Keratinocyte (primary cell): ENCODE data around the gene ITPR2. TPM values are rescaled to one million over a fixed set of nuclear protein-coding genes. Genes with fewer than 3 reads are reported as not detected.

Experiments
- DNase-seq: peaks from one replicate; pipeline ENCODE4 v3.0.0-alpha.2; 2011; ENCODE audit warnings: low read depth, missing footprints, low spot score
- FAIRE-seq: peaks from 2 replicates; lab custom pipeline; 2011; peaks lifted over from hg19 to GRCh38; lab: Jason Lieb, UNC
- H2AFZ ChIP-seq: 2 replicates; pipeline ENCODE4 v1.6.0; 2012; ENCODE audit warnings: low read length, control low read depth, inconsistent platforms; ENCODE audit not compliant: control insufficient read depth
- H3K27ac ChIP-seq: 2 replicates; pipeline ENCODE4 v1.5.1; 2011; ENCODE audit warnings: low read length; ENCODE audit not compliant: control insufficient read depth, insufficient read depth
- H3K27me3 ChIP-seq: 3 replicates; pipeline ENCODE4 v1.6.0; 2011; ENCODE audit warnings: low read length; ENCODE audit not compliant: control insufficient read depth, insufficient read depth; ENCODE audit errors: extremely low read depth
- H3K36me3 ChIP-seq, 2 experiments: 2 replicates in 1 of 2; 3 replicates in 1 of 2; pipeline ENCODE4 v1.5.1; 2011; ENCODE audit warnings: low read length in 2 of 2, mild to moderate bottlenecking in 1 of 2; ENCODE audit not compliant: control insufficient read depth in 2 of 2, insufficient read depth in 2 of 2; ENCODE audit errors: extremely low read depth in 1 of 2
- H3K4me1 ChIP-seq: 3 replicates; pipeline ENCODE4 v1.5.1; 2011; ENCODE audit warnings: low read length; ENCODE audit not compliant: control insufficient read depth, insufficient read depth; ENCODE audit errors: extremely low read depth
- H3K4me2 ChIP-seq: 3 replicates; pipeline ENCODE4 v1.6.0; 2011; ENCODE audit warnings: low read depth, low read length; ENCODE audit not compliant: control insufficient read depth, insufficient read depth; ENCODE audit errors: extremely low read depth
- H3K4me3 ChIP-seq, 3 experiments: fragments of 200-600 bp in 1 of 3; sonication (generic) in 1 of 3; 2 replicates in 2 of 3; 3 replicates in 1 of 3; pipeline ENCODE4 v1.5.1; 2011 to 2016; ENCODE audit warnings: low read length in 3 of 3, mild to moderate bottlenecking in 3 of 3, control low read depth in 2 of 3, inconsistent platforms in 1 of 3, low read depth in 1 of 3, mixed read lengths in 1 of 3, mixed run types in 1 of 3, moderate library complexity in 1 of 3; ENCODE audit not compliant: control insufficient read depth in 2 of 3, insufficient read depth in 2 of 3; ENCODE audit errors: extremely low read depth in 1 of 3
- H3K79me2 ChIP-seq: 2 replicates; pipeline ENCODE4 v1.6.0; 2012; ENCODE audit warnings: low read length; ENCODE audit not compliant: control insufficient read depth, insufficient read depth
- H3K9ac ChIP-seq: 3 replicates; pipeline ENCODE4 v1.6.0; 2011; ENCODE audit warnings: low read length; ENCODE audit not compliant: control insufficient read depth, insufficient read depth; ENCODE audit errors: extremely low read depth
- H3K9me1 ChIP-seq: 3 replicates; pipeline ENCODE4 v1.6.0; 2011; ENCODE audit warnings: low read length; ENCODE audit not compliant: control insufficient read depth, insufficient read depth; ENCODE audit errors: extremely low read depth
- H3K9me3 ChIP-seq: 2 replicates; pipeline ENCODE4 v1.5.1; 2012; ENCODE audit warnings: low read depth, low read length; ENCODE audit not compliant: control insufficient read depth
- H4K20me1 ChIP-seq: 3 replicates; pipeline ENCODE4 v1.6.0; 2011; ENCODE audit warnings: low read length; ENCODE audit not compliant: control insufficient read depth, insufficient read depth; ENCODE audit errors: extremely low read depth
- EZH2 ChIP-seq: IDR thresholded peaks from one replicate; pipeline ENCODE4 v1.6.1; 2012; ENCODE audit warnings: inconsistent platforms, mild to moderate bottlenecking, low read length, moderate library complexity
- dilution Hi-C: fragments of 300-500 bp; cut with MboI; formaldehyde crosslinking; loops from one replicate; pipeline ENCODE4 v1.7.0; 2020; ENCODE audit warnings: low sequenced_read_pairs; ENCODE audit not compliant: extremely low pct_ligation_motif_present
- polyA plus RNA-seq, 5 experiments: library from polyadenylated mRNA; depleted of rRNA in 3 of 5; stranded (reverse) in 3 of 5; stranded (forward) in 1 of 5; unstranded in 1 of 5; fragments of >200 nt; gene quantifications; 1 replicate in 1 of 5; 2 replicates in 3 of 5; 3 replicates in 1 of 5; pipeline versions ENCODE4 v1.2.1 to v1.2.3, GENCODE V29; 2011 to 2012; ENCODE audit warnings: missing spikeins in 2 of 5, low read depth in 1 of 5, low replicate concordance in 1 of 5
- TF ChIP-seq, protein P1 (sequence below), 3 experiments: IDR thresholded peaks in 1 of 3; conservative IDR thresholded peaks in 1 of 3; optimal IDR thresholded peaks in 1 of 3; 2 replicates in 2 of 3; 3 replicates in 1 of 3; pipeline versions ENCODE3 to v1.5.1; 2011; ENCODE audit warnings: low read length in 3 of 3, mild to moderate bottlenecking in 3 of 3, moderate library complexity in 2 of 3, control low read depth in 1 of 3, inconsistent platforms in 1 of 3; ENCODE audit not compliant: insufficient read depth in 2 of 3; ENCODE audit errors: extremely low read depth in 1 of 3

The ITPR2 gene
- polyA plus RNA-seq, 1 donor (not counting 4 experiments of a cell fraction or from before 2014, with no cell fraction given) = 7.6 TPM

DNA sequence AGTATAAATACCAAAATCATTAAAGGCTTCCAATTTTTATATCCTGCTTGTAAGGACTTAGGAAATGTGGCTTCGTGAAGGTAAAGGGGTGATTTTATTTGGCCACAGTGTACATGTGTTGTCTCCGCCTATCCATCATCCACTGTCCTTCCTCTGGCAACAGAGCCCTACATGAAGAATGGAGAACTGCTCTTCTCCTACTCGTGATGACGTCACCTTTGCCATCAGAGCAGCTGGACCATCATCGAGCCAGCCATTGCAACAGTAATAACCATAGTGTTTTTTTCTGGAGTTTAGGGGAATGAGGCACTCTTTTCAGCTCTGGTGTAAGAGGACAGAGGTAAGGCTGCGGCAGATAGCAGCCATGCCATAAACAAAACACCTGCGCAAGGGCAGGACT, 19.2 kb downstream of the ITPR2 start:
- FAIRE-seq (no peak), DNase-seq (no peak)
- H3K4me3 ChIP-seq = no peak overlapping the region
- H3K9ac ChIP-seq = no peak overlapping the region
- TF ChIP-seq, protein P1, sequence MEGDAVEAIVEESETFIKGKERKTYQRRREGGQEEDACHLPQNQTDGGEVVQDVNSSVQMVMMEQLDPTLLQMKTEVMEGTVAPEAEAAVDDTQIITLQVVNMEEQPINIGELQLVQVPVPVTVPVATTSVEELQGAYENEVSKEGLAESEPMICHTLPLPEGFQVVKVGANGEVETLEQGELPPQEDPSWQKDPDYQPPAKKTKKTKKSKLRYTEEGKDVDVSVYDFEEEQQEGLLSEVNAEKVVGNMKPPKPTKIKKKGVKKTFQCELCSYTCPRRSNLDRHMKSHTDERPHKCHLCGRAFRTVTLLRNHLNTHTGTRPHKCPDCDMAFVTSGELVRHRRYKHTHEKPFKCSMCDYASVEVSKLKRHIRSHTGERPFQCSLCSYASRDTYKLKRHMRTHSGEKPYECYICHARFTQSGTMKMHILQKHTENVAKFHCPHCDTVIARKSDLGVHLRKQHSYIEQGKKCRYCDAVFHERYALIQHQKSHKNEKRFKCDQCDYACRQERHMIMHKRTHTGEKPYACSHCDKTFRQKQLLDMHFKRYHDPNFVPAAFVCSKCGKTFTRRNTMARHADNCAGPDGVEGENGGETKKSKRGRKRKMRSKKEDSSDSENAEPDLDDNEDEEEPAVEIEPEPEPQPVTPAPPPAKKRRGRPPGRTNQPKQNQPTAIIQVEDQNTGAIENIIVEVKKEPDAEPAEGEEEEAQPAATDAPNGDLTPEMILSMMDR (optimal IDR thresholded peaks at IDR 0.05 in 1 of 3, IDR thresholded peaks at IDR 0.05 in 1 of 3, conservative IDR thresholded peaks at IDR 0.05 in 1 of 3; ENCODE audit: extremely low read depth in 1 of 3, insufficient read depth in 2 of 3, low read length in 3 of 3) = no peak
- TF ChIP-seq EZH2 = no peak
- no peak overlapping the region for H3K27ac ChIP-seq
- H3K4me2 ChIP-seq = no peak overlapping the region
- no peaks in the 10 kb centered on the region for H3K27me3 ChIP-seq
- H3K4me1 ChIP-seq = peaks cover 9% of the 10 kb centered on the region
- dilution Hi-C loops = no loop called here
- no peaks in the 10 kb centered on the region for H3K79me2 ChIP-seq
- no peak overlapping the region for H2AFZ ChIP-seq
- H3K9me1 ChIP-seq = peaks cover 2% of the 10 kb centered on the region
- H3K9me3 ChIP-seq = no peaks in the 10 kb centered on the region
- H4K20me1 ChIP-seq = no peaks in the 10 kb centered on the region
- H3K36me3 ChIP-seq = no peaks in the 10 kb centered on the region

DNA sequence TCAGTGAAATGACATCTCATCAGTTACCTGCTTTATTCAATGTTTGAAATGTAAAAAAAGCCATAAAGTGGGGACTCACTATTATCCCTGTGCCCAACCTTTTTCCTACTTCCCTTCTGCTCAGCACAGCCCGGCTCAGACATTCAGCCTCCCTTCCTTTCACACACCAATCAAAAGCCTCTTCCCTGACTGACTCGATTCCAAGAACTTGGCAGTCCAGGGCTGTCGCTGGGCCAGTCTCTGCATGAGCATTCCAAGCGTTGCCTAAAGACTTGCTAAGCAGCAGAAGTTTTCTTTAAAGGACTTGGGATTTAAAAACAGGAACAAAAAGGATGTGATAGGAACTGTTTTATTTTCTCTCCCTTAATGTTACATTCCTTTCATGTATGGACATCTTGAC, 22.7 kb downstream of the ITPR2 start:
- dilution Hi-C loops = no loop called here
- no peak for DNase-seq
- no peaks in the 10 kb centered on the region for H3K36me3 ChIP-seq
- H3K27me3 ChIP-seq = no peaks in the 10 kb centered on the region
- H4K20me1 ChIP-seq = no peaks in the 10 kb centered on the region
- H3K4me1 ChIP-seq = peaks cover 9% of the 10 kb centered on the region
- TF ChIP-seq EZH2 = no peak
- TF ChIP-seq, protein P1 (optimal IDR thresholded peaks at IDR 0.05 in 1 of 3, IDR thresholded peaks at IDR 0.05 in 1 of 3, conservative IDR thresholded peaks at IDR 0.05 in 1 of 3; ENCODE audit: extremely low read depth in 1 of 3, insufficient read depth in 2 of 3, low read length in 3 of 3) = no peak
- no peaks in the 10 kb centered on the region for H3K9me3 ChIP-seq
- H3K79me2 ChIP-seq = no peaks in the 10 kb centered on the region
- H3K9me1 ChIP-seq = no peaks in the 10 kb centered on the region
- peak overlapping the region; percentile 17 for H3K27ac ChIP-seq
- H3K4me2 ChIP-seq = peak overlapping the region; percentile 74
- peak overlapping the region; percentile 76 for H2AFZ ChIP-seq
- peak overlapping the region in 2 of 3 experiments; percentile 40 to 43 for H3K4me3 ChIP-seq
- peak; percentile 84 for FAIRE-seq
- no peak overlapping the region for H3K9ac ChIP-seq
